GM18867 (cell line): ENCODE measurements around the gene ASTN2.
A peak's percentile ranks its signal among the peaks of the same experiment; 100 is the strongest.
"Not testable (repeated sequence)": the region's sequence is repeated elsewhere in the genome, so short reads cannot be mapped to it uniquely, and the experiment has no call there.

Source experiments
- ATAC-seq: cut with Tn5 transposase; IDR thresholded peaks from one replicate; pipeline ENCODE4 v1.9.1; 2021; ENCODE audit warnings: mild to moderate bottlenecking, moderate library complexity; ENCODE audit not compliant: unreplicated experiment

ASTN2 gene

GRCh38 chr9:116843863-116844620 is 570.8 kb downstream of the ASTN2 start:
- ATAC-seq: no peak

DNA sequence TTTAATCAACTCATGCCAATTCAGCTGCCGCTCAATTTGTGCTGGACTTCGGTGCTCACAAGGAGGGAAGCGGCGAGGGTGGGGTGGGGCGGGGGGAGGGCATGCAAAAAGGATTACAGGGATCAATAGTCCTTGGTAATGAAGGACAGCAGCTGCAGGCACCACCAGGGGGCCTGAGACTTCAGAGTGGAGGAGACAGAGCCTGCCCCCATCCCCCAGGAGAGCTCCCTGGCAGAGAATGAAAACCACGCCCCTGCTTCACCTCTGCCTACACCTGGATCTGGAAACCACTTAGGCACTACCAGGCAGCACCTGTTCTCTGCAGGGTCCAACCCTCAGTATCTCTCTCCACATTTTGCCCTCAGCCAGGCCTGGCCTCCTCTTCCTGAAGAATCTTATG is 572.2 kb downstream of the ASTN2 start:
- no peak for ATAC-seq

- not testable (repeated sequence) for ATAC-seq
These were observed 576.4 kb downstream of the ASTN2 start for GRCh38 chr9:116838468-116838867.

- ATAC-seq: no peak
These were observed 577.6 kb downstream of the ASTN2 start for GRCh38 chr9:116837018-116837989.

- not testable (repeated sequence) for ATAC-seq
These were observed 584.5 kb downstream of the ASTN2 start for GRCh38 chr9:116830321-116830720.

- ATAC-seq: no peak
These were observed 593.1 kb downstream of the ASTN2 start for GRCh38 chr9:116821633-116822229.

- ATAC-seq: no peak
These were observed 595.7 kb downstream of the ASTN2 start for GRCh38 chr9:116819116-116819515.

- ATAC-seq: peak; percentile 67
These were observed 597.1 kb downstream of the ASTN2 start for GRCh38 chr9:116817762-116818161.

DNA sequence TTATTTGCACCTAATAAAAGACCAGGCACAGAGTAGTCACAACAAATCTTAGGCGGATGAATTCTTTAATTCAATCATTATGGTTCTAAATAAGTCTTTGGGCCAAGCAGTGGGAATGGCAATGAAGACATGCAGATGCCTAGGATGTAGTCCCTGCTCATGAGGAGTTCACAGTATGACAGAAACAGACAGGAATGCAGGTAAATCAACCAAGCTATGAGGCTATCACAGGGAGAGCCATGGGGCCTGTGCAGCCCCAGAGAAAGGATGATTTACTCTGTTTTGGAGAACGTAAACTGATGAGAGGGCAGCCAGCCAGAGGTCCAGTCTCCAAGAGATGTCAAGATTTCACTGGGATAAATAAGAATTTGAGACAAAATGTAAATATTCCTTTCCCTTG is 598.4 kb downstream of the ASTN2 start:
- ATAC-seq: no peak

- ATAC-seq: no peak
These were observed 599.0 kb downstream of the ASTN2 start for GRCh38 chr9:116815835-116816234.

GRCh38 chr9:116813031-116813300 is 601.9 kb downstream of the ASTN2 start:
- no peak for ATAC-seq

DNA sequence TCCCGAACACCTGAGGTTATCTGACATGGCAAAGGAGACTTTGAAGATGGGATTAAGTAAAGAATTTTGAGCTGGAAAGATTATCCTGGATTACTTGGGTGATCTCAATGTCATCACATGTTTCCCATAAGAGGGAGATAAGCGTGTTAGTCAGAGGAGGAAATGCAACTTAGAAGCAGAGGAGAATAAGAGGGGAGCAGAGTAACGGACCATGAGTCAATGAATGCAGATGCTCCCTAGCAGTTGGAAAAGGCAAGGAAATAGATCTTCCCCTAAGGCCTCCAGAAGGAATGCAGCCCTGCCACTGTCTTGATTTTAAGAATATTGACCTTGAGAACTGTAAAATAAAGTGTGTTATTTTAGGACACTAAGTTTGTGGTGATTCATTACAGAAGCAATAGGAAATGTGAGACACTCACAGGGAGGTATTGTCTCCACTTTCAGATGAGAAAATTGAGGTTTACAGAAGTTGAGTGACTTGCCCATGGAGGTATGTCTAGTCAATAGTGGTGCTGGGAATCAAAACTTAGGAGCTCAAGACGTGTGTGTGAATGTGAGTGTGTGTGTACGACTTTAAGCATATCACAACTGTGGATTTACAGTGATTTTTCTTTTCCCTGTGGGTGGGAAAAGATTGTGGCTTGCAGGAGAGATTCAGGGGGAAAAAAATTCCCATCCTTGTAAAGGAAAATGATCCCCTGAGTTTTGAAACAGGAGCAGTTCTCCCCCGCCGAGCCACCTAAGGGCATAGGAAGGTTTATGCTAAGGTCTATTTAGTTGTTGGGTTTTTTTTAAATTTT is 602.4 kb downstream of the ASTN2 start:
- ATAC-seq: no peak

GRCh38 chr9:116809656-116810055 is 605.2 kb downstream of the ASTN2 start:
- no peak for ATAC-seq

- no peak for ATAC-seq
These were observed 608.8 kb downstream of the ASTN2 start for GRCh38 chr9:116806075-116806474.

DNA sequence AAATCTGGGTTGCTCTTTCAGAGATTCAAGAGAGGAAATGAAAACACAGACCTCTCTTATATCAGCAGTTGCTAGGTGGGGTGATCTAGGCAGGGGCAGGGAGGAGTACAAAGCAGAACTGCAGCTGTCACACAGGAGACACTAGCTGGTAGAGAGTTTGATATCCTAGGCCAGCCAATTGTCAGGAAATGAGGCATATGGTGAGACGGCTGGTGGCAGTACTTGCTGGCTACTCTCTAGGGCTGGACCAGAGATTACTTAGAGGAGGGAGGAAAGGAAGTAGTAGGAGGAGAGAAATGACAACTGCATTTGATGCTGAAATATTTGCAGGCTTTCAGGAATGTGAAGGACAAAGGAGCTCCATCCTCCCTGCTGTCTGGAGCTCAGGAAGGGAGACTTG is 614.0 kb downstream of the ASTN2 start:
- no peak for ATAC-seq

GRCh38 chr9:116800074-116800473 is 614.8 kb downstream of the ASTN2 start:
- ATAC-seq: no peak

- no peak for ATAC-seq
These were observed 616.3 kb downstream of the ASTN2 start for GRCh38 chr9:116798521-116798920.

DNA sequence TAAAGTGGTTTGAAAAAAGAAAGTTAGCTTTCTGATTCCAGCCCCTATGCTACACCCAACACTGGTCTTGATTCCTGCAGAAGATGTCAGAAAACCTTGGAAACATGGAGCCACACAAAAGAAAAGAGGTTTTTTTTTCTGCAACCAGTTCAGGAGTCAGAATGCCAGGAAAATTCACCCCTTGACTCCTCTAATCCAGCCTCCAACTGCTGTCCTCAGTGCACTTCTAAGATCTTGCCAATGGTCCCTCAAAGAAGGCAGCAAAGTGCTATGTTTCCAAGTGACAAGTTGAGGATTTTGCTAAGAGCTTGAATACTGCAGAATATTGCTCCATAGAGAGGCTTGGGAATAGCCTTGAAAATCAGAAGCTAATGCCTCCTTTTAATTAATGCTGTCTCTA is 617.6 kb downstream of the ASTN2 start:
- no peak for ATAC-seq

GRCh38 chr9:116796669-116797068 is 618.2 kb downstream of the ASTN2 start:
- ATAC-seq: no peak

DNA sequence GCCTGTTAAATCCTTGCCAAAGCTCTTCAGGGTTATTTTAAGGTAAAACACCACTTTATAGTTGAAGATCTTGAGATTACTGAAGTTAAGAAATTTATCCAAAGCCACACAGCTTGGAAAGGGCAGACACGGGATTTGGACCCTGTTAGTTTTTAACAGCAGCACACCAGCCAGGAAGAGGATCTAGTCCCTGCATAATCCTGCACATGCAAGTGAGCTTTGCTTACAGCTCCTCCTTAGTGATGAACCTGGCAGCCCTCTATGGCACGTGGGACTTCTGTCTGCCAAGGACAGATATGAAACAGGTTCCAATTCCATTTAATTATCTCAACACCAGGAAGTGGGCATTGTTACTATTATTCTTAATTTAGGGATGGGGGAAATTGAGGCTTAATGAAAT is 619.0 kb downstream of the ASTN2 start:
- no peak for ATAC-seq

- ATAC-seq: no peak
These were observed 622.6 kb downstream of the ASTN2 start for GRCh38 chr9:116792271-116792670.
